ENCODE data around the gene TBC1D3B.

DNA sequence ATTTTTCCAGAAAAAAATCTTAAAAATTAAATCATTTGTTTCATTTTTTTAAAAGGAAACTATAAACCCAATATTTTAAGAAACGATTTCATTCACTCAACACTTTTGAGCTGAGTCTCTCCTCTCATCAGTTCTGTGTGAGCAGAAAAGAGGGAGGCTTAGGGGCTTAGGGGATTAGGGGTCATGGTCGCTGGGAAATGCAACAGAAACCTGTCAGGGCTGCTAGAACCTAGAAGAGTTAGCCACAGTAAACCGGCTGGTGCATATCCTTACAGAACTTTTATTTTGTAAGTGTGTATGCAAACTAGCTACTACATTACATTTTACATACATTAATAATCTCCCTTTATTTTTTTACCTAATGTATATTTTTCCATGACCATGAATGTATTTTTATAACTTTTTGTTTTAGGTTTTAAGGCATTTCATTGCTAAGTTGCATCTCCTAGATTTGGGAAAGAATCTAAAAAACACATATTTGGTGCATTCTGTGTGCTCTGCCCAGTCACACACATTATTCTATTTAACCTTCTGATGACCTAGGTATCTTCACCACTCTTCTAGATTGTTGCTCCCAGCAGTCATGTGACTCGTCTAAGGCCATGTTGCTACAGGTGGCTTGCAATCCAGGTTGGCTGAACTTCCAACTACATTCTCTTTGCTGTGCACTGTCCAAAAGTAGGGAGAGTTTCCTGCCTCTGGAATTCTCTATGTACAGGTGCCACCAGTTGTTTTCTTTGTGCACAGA is 24.4 kb downstream of the TBC1D3B start:
- TF ChIP-seq, protein P1, sequence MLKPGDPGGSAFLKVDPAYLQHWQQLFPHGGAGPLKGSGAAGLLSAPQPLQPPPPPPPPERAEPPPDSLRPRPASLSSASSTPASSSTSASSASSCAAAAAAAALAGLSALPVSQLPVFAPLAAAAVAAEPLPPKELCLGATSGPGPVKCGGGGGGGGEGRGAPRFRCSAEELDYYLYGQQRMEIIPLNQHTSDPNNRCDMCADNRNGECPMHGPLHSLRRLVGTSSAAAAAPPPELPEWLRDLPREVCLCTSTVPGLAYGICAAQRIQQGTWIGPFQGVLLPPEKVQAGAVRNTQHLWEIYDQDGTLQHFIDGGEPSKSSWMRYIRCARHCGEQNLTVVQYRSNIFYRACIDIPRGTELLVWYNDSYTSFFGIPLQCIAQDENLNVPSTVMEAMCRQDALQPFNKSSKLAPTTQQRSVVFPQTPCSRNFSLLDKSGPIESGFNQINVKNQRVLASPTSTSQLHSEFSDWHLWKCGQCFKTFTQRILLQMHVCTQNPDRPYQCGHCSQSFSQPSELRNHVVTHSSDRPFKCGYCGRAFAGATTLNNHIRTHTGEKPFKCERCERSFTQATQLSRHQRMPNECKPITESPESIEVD (tag by site-specific recombination; IDR thresholded peaks at IDR 0.05): no peak
- TF ChIP-seq YY1 (tag by site-specific recombination; IDR thresholded peaks at IDR 0.05) (no peak), ZNF274 (IDR thresholded peaks at IDR 0.05; ENCODE audit: low read length) (no peak), ZNF274 (tag by site-specific recombination; IDR thresholded peaks at IDR 0.05; ENCODE audit: borderline replicate concordance) (no peak), INSM2 (tag by site-specific recombination; IDR thresholded peaks at IDR 0.05) (no peak), ZBTB8A (tag by site-specific recombination; IDR thresholded peaks at IDR 0.05) (no peak), ZNF776 (tag by site-specific recombination; IDR thresholded peaks at IDR 0.05; ENCODE audit: borderline replicate concordance) (no peak), ZBTB1 (tag by site-specific recombination; IDR thresholded peaks at IDR 0.05) (no peak), ZSCAN18 (tag by site-specific recombination; IDR thresholded peaks at IDR 0.05) (no peak)
- TF ChIP-seq, protein P2, sequence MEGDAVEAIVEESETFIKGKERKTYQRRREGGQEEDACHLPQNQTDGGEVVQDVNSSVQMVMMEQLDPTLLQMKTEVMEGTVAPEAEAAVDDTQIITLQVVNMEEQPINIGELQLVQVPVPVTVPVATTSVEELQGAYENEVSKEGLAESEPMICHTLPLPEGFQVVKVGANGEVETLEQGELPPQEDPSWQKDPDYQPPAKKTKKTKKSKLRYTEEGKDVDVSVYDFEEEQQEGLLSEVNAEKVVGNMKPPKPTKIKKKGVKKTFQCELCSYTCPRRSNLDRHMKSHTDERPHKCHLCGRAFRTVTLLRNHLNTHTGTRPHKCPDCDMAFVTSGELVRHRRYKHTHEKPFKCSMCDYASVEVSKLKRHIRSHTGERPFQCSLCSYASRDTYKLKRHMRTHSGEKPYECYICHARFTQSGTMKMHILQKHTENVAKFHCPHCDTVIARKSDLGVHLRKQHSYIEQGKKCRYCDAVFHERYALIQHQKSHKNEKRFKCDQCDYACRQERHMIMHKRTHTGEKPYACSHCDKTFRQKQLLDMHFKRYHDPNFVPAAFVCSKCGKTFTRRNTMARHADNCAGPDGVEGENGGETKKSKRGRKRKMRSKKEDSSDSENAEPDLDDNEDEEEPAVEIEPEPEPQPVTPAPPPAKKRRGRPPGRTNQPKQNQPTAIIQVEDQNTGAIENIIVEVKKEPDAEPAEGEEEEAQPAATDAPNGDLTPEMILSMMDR (tag by site-specific recombination; IDR thresholded peaks at IDR 0.05): no peak

Data from HEK293 (cell line).